Islet of Langerhans (tissue), 1 donor: ENCODE measurements around the gene EPHX1.
A peak's percentile ranks its signal among the peaks of the same experiment; 100 is the strongest.
"Not testable (repeated sequence)": the region's sequence is repeated elsewhere in the genome, so short reads cannot be mapped to it uniquely, and the experiment has no call there.

ENCODE experiments used
- FAIRE-seq: peaks from one replicate; lab custom pipeline; 2011; peaks lifted over from hg19 to GRCh38; lab: Jason Lieb, UNC

EPHX1 gene

GRCh38 chr1:225777583-225778336, 32.2 kb upstream of the EPHX1 start, which contains the start of gene SRP9:
Gene SRP9 (plus strand): TSS chr1:225777826. CDS start chr1:225777941, 115 bp downstream.
- FAIRE-seq, result peak; percentile 56

GRCh38 chr1:225778337-225778669, 31.6 kb upstream of the EPHX1 start:
- no peak for FAIRE-seq

GRCh38 chr1:225779165-225779564, 30.8 kb upstream of the EPHX1 start:
- not testable (repeated sequence) for FAIRE-seq

GRCh38 chr1:225780134-225780533, 29.8 kb upstream of the EPHX1 start:
- no peak for FAIRE-seq

- no peak for FAIRE-seq
These were observed 29.3 kb upstream of the EPHX1 start for GRCh38 chr1:225780630-225781029.

GRCh38 chr1:225789142-225789541, 20.8 kb upstream of the EPHX1 start:
- FAIRE-seq, result peak; percentile 53

GRCh38 chr1:225794954-225795353, 15.0 kb upstream of the EPHX1 start:
- no peak for FAIRE-seq

- FAIRE-seq, result not testable (repeated sequence)
These were observed 13.8 kb upstream of the EPHX1 start for GRCh38 chr1:225796097-225796496.

- not testable (repeated sequence) for FAIRE-seq
These were observed 8.8 kb upstream of the EPHX1 start for GRCh38 chr1:225801146-225801545.

- FAIRE-seq, result no peak
These were observed 3.7 kb upstream of the EPHX1 start for GRCh38 chr1:225806249-225806648.

- not testable (repeated sequence) for FAIRE-seq
These were observed 3.2 kb upstream of the EPHX1 start for GRCh38 chr1:225806736-225807135.

- no peak for FAIRE-seq
These were observed 1.8 kb upstream of the EPHX1 start for GRCh38 chr1:225808136-225808535.

GRCh38 chr1:225810579-225811538, 935 bp downstream of the EPHX1 start:
- FAIRE-seq, result not testable (repeated sequence)

- no peak for FAIRE-seq
These were observed 1.9 kb downstream of the EPHX1 start for GRCh38 chr1:225811622-225812487.

GRCh38 chr1:225812488-225813213, 2.7 kb downstream of the EPHX1 start:
- FAIRE-seq, result no peak

GRCh38 chr1:225813214-225813964, 3.5 kb downstream of the EPHX1 start:
- no peak for FAIRE-seq

GRCh38 chr1:225814381-225814780, 4.5 kb downstream of the EPHX1 start:
- FAIRE-seq, result no peak

- FAIRE-seq, result not testable (repeated sequence)
These were observed 5.2 kb downstream of the EPHX1 start for GRCh38 chr1:225815090-225815489.

GRCh38 chr1:225815526-225816178, 5.7 kb downstream of the EPHX1 start:
- FAIRE-seq, result no peak
